GM19395 (cell line): ENCODE results near the gene TMEM150C.
A peak's percentile ranks its signal among the peaks of the same experiment; 100 is the strongest.
"Not testable (repeated sequence)": the region's sequence is repeated elsewhere in the genome, so short reads cannot be mapped to it uniquely, and the experiment has no call there.

Source experiments
- ATAC-seq: cut with Tn5 transposase; IDR thresholded peaks from one replicate; pipeline ENCODE4 v1.9.1; 2021; ENCODE audit warnings: mild to moderate bottlenecking, moderate library complexity; ENCODE audit not compliant: unreplicated experiment

Gene TMEM150C

DNA sequence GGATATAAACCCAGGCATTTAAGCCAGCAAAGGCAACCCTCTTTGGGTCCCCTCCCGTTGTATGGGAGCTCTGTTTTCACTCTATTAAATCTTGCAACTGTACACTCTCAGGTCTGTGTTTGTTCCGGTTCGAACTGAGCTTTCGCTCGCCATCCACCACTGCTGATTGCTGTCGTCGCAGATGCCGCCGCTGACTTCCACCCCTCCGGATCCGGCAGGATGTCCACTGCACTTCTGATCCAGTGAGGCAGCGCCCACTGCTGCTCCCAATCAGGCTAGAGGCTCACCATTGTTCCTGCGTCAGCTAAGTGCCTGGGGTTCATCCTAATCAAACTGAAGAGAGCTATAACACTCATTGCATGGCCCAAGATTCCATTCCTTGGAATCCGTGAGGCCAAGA is 82.2 kb downstream of the TMEM150C start:
- ATAC-seq: no peak

DNA sequence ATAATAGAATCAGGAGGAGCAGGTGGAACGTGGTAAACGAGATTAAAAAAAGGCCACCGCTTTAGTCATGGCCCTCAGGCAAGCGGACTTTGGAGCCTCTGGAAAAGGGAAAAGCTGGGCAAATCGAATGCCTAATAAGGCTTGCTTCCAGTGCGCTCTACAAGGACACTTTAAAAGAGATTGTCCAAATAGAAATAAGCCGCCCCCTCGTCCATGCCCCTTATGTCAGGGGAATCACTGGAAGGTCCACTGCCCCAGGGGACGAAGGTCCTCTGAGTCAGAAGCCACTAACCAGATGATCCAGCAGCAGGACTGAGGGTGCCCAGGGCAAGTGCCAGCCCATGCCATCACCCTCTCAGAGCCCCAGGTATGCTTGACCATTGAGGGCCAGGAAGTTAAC is 84.3 kb downstream of the TMEM150C start:
- not testable (repeated sequence) for ATAC-seq

DNA sequence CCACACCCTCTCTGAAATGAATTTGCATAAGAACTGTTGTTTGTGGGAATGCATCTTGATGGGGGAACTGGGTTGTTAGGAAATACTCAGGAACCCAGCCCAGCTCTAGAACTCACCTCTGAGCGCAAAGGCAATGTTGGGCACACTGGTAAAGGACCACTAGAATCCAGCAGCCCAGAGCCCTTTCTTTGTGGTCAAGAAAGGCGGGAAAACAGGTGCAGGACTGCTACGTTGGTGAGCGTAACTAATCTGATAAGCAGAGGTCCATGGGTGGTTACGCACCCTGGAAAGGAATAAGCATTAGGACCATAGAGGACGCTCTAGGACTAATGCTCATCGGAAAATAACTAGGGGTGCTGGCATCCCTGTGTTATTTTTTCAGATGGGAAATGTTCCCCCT is 85.9 kb downstream of the TMEM150C start:
- ATAC-seq: not testable (repeated sequence)

DNA sequence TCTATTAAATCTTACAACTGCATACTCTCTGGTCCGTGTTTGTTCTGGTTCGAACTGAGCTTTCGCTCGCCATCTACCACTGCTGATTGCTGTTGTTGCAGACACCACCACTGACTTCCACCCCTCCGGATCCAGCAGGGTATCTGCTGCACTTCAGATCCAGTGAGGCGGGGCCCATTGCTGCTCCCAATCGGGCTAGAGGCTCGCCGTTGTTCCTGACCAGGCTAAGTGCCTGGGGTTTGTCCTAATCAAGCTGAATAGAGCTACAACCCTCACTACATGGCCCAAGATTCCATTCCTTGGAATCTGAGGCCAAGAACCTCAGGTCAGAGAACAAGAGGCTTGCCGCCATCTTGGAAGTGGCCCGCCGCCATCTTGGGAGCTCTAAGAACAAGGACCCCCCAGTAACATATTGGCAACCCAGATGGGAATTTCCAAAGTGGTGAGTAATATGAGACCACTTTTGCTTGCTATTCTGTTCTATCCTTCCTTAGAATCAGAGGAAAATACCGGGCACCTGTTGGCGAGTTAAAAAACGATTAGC is 88.1 kb downstream of the TMEM150C start:
- no peak for ATAC-seq

DNA sequence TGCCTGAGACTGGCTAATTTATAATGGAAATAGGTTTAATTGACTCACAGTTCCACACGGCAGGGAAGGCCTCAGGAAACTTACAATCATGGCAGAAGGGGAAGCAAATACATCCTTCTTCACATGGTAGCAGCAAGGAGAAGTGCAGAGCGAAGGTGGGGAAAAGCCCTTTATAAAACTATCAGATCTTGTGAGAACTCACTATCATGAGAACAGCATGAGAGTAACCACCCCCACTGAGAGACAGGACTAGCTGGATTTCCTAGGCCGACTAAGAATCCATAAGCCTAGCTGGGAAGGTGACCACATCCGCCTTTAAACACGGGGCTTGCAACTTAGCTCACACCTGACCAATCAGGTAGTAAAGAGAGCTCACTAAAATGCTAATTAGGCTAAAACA is 88.7 kb downstream of the TMEM150C start:
- ATAC-seq: not testable (repeated sequence)

DNA sequence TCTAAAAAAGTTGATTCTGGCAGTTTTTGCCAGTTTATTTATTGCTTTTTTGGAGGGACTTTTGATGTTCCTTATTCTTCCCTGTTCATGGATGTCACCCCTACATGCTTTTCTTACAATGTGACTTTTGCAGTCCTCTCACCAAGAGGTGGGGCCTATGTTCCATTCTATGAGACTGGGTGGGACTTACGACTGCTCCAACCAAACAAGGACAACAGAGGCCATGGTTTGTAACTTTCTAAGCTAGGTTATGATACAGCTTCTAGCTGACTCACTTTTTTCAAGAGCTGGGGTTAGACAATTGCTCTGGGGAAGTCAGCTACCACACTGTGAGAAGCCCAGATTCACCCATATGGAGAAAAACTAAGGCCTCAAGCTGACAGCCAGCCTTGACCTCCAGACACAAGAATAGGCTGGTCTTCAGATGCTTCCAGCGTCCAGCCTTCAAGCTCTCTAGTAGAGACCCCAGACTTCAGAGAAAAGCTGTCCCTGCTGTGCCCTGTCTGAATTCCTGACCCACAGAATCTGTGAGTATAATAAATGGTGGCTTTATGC is 91.9 kb downstream of the TMEM150C start:
- ATAC-seq: no peak

DNA sequence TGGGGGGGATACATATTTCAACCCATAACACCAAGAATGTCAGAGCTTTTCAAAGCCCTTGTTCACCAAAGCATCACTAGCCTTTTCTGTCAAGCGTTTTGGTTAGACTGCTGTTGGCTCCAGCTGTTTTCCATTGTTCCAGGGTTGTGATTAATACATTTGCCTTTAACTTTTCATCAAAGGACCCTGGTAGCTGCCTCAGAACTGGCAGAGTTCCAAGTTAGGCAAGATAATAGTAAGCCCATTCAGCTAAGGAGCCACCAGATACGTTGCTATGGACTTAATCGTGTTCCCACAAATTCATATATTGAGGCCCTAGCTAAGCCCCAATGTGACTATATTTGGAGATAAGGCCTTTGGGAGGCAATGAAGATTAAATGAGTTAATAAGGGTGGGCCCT is 94.3 kb downstream of the TMEM150C start:
- no peak for ATAC-seq

DNA sequence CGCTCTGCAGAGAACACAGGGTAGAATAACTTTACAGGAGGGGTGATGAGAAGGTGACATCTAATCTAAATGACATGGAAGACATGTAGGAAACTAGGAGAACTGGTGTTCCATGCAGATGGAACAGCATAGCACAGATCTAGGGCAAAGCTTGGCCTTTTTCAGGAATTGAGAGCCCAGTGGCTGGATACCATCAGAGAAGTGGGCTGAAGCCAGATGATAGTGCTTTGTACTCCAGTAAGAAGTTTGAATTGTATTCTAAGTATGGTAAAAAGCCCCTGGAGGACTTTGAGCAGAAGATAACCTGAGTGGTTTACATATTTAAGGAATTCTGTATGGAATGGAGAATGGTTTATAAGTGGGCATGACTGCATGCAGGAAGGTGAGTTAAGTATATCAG is 98.6 kb downstream of the TMEM150C start:
- ATAC-seq: no peak

DNA sequence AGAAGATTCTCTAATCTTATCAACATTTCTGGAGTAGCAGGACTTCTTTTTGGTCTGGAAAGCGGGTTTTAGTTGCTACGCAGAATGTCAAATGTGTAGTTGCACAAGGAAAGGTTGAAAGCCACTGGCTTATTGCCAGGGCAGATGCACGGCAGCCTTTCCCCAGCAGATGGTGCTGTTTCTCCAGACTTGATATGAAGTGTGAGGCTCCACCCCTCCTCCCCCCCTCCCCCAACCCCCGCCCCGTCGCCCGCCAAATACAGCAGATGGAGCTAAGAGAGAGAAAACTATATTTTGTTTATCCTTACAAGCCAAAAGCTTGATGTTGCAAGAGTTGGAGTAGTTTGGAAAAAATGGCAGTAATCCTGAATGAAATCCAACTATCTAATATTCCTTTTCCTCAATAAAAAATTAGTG is 99.4 kb downstream of the TMEM150C start:
- peak; percentile 85 for ATAC-seq

DNA sequence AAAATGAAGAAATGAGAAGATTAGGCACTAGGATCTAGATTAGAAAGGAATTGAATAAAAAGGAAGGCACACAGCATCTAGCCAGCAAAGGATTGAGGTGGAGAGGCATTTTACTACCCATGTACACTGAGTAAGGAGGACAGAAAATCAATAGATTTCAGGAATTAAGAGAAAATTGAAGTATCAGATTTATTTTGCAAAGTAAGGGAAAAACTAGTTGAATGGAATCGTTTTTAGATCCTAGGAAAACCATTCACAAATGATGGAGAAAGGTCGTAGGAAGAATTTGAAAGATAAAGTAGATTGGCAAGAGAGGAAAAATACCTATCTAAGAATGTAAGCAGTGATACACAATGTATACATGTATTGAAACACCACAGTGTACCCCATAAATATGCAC is 100.1 kb downstream of the TMEM150C start:
- no peak for ATAC-seq

DNA sequence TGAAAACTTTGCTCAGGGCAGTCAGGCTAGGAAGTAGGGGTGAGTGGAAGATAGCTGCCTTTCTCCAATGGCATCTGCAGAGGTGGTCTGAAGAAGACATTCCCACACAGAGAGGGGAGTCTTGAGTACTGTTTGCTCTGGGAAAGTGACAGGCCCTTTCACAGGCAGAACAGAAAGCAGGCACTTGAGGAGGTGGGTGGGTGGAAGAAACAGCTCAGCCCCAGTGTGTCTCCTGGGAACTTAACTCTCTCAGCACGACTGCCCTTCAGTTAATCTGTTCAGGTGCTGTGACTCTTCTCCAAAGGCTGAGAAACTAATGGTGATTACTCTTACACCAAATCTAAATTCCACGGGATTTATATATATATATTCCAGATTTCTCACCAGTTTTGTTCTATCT is 103.1 kb downstream of the TMEM150C start:
- no peak for ATAC-seq

DNA sequence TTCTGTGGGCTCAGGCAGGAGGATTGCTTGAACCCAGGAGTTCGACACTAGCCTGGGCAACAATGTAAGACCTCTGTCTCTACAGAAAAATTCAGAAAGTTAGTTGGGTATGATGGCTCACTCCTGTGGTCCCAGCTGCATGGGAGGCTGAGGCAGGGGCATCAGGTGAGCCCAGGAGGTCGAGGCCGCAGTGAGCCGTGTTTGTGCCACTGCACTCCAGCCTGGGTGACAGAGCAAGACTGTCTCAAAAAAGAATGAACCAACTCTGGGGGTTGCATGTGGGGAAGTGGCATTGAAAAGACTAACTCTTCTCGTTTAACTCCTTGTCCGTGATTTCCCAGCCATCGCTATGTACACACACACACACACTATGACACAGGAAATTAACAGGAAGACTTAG is 104.5 kb downstream of the TMEM150C start:
- ATAC-seq: no peak

DNA sequence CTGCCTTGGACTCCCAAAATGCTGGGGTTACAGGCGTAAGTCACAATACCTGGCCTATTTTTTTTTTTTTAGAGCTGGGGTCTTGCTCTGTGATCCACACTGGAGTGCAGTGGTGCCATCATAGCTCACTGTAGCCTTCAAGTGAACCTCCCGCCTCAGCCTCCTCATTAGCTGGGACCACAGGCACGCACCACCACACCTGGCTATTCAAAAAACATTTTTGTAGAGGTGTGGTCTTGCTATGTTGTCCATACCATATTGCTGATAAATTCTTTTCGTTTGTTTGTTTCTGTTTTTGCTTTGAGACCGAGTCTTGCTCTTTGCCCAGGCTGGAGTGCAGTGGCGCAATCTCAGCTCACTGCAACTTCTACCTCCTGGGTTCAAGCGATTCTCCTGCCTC is 109.8 kb downstream of the TMEM150C start:
- no peak for ATAC-seq

DNA sequence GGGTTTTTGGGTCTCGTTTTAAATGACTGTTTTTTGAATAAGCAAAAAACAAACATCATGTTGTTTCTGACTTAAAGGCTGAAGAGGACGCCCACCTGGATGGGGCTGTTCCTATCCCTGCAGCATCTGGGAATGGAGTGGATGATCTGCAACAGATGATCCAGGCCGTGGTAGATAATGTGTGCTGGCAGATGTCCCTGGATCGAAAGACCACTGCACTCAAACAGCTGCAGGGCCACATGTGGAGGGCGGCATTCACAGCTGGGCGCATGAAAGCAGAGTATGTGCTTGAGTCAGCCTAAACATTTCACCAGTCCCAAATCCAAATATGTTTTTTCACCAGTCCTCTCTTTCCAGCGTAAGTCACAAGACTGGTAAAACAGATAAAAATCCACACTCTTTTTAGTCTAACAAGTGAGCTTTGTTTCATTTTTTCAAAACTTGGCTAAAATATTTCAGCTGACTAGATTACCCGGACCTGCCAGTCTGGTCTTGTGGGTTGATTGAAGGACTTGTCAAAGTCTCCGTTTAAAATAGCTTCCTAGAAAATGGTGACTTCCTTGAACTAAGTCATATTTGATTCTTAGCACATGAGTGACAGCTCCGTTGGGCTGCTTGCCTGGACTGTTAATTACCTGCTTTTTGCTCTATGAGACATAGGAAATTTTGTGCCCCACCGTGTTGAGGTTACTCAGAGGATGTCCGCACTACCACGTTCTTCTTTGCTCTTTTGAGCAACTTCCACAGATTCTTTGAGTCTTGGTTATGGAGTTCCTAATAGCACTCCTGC is 110.6 kb downstream of the TMEM150C start:
- no peak for ATAC-seq

DNA sequence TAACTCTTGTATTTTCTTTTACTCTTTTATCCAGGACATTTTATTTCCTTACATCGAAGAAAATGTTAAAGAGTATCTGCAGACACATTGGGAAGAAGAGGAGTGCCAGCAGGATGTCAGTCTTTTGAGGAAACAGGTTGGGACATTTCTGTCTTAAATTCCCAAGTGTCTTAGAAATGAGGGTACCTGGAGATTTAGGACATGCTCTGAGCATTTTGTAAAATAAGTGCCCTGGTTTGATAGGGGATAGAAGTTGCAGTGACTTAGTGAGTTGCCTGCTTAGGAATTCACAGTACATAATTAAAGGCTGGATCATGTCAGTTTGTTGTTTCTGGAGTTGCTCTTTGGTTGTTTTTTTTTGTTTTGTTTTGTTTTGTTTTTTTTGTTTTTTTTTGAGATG is 113.9 kb downstream of the TMEM150C start:
- no peak for ATAC-seq

DNA sequence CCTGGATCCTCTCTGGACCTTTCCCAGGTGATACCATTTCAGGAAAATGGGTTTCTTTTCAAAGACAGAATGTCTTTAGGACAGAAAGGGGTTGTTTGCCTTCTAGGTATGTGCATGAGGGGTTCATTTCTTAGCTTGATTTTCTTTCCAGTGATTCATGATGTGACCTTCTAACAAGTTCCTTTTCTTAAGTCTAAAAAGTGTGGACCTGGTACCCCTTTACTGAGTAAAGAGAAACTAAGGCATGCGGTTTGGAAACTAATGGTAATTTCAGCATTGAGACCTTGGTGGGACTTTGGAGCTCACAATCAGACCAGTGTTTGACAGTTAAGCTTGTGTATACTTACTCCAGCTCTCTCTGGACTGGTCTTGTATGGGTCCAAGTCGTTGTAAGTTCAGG is 122.7 kb downstream of the TMEM150C start:
- no peak for ATAC-seq

DNA sequence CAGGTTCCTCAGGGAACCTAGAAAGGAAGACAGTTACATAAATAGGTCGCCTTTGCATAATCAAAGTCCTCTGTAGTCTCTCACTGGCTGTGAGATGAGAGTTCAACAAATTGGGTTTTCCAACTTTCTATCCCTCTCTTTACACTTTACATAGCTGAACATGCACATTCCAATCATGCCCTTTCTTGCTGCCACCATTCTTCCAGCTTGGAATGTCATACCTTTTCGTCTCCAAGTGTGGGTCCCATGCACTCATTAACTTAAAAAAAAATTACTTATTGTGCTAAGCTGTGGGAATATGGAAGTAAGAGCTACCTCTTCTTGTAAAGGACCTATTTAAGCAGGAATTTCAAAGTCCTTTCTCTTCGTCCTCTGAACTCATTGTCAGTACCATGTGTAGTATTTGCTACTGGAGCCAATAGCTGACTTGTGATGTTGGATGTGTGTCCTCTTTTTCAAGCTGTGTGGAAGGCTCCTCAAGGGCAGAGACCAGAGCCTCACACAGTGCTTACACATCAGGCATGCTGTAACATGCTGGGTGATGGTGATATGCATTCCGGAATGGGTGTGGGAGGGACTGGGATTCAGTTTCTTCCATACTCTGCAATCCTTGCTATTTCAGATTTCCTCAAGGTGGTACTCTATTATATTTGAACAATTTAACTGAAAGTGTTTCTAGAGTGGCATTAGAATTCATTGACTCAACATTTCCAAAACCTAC is 124.3 kb downstream of the TMEM150C start:
- no peak for ATAC-seq

DNA sequence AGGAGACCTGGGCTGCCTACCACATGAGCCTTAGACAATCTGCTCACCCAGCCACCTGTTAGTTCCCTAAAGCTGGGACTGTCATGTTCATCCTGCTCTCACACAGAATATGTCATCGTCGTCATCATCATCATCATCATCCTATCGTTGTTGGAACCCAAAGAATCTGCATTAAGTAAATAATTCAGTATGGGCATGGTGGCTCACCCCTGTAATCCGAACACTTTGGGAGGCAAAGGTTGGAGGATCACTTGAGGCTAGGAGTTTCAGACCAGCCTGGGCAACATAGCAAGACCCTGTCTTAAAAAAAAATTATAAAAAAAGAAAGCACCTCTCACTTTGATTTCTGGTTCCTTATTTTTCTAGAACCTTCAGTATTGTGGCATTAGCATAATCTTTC is 125.0 kb downstream of the TMEM150C start:
- ATAC-seq: no peak

DNA sequence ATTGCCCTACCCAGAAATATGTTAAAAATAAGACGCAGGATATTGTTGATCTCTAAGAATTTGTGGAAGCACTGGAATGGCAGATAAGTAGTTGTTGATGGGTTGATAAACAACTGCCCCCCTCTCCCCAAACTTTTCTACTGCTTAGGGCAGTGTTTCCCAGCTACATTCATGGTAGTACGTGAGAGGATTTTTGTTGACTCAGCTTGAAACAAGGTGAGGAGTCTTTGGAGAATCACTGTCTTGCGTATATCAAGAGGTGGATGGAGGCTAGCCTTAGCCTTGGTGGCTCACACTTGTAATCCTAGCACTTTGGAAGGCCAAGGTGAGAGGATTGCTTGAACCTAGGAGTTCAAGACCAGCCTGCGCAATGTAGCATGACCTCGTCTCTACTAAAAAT is 125.7 kb downstream of the TMEM150C start:
- no peak for ATAC-seq

DNA sequence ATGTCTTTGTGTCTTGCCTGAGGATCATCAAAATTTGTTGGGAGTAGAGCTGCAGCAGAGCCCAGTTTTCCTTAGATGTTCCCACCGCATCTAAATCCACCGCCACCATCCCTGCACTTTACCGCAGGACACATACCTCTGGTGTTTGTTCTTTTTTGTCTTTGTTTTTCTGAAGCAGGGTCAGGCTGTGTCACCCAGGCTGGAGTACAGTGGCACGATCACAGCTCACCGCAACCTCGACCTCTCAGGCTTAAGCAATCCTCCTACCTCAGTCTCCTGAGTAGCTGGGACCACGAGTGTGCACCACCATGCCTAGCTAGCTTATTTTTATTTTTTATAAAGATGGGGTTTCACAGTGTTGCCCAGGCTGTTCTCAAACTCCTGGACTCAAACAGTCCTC is 126.8 kb downstream of the TMEM150C start:
- no peak for ATAC-seq

DNA sequence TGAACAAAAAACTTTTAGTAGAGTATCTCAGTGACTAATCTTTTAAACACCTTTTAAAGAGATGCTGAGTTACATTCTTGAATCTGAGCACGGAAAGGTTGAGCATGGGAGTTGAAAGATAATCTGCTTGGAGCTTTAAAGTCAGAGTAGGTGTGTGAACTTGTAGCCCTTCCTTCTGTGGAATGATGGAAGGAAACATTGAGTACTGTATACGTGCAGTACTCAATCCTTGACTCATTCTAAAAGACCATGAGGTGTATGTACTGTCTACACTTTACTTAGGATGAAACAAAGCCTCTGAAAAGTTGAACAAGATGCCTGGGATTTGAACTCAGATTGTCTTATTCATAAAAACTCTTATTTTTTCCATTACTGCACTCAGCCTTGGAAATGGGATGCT is 128.0 kb downstream of the TMEM150C start:
- no peak for ATAC-seq
